Measurements from ENCODE around the gene TBC1D1.

The TBC1D1 gene

DNA sequence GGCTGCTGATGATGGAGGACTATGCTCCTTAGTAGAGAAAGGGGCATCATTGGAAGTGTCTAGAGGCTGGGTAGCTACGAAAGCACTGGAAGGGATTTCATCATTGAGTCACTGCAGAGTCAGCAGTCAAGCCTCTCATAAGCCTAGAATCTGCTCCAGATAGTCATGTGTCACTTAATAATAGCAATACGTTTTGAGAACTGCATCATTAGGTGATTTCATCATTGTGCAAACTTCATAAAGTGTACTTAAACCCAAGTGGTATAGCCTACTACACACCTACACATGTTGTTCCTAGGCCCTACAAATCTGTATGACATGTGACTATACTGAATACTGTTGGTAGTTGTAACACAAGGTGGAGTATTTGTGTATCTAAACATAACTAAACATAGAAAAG, 234.9 kb downstream of the TBC1D1 start:
- DNase-seq (ENCODE audit: low read depth), result no peak

- DNase-seq (ENCODE audit: low read depth), result peak; percentile 72
Observed at GRCh38 chr4:38128478-38129459, 237.9 kb downstream of the TBC1D1 start.

DNA sequence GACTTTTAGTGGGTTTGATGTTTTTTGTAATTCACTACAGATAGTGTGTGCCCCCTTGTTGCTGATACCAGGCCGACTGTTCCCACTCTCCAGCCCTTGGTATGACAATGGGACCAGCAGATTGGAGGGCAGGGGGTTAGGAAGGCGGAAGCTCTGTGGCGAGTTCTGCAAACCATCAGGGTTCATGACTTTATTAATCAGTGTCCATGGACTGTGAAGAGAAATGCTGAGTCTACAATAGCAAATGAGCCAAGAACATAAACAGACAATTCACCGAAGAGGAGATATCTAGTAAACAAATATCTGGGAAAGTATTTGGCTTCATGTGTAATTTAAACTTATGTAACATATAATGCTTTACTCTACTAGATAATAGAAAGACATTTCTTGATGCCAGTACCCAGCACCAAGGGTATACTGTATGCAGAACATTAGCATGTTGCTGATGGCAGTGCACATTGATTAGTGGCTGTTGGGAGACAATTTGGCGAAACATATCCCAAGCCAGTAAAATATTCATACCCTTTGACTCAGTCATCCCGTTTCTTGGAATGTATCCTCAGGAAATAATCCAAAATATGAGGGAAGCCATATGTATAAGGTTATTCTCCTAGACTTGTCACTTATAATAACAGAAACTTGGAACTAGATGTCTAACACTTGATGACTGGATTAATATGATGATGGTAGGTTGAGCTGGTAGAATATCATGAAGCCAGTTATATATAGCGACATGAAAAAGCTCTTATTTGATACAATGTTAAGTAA, 238.8 kb downstream of the TBC1D1 start:
- DNase-seq (ENCODE audit: low read depth), result no peak

DNA sequence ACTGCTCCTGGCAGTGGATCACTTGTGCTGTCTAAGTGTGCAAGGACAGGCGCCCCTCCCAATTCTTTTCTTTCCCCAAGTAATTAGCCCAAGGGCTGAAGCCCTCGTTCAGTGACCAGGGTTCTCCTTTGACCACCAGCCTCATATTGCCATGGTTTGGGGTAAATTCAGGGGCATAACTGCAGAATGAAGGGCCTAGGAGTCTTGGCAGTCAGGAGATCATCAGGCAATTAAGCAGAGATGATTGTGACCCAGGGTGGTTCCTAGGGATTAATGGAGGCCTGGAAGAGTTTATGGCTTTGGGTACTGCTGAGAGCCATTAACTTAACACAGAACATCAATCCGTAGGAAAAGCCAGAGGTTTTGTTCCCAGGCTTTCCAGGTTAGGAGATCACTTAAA, 240.0 kb downstream of the TBC1D1 start:
- DNase-seq (ENCODE audit: low read depth), result no peak

- DNase-seq (ENCODE audit: low read depth), result peak; percentile 77
Observed at GRCh38 chr4:38131371-38132091, 240.6 kb downstream of the TBC1D1 start.

DNA sequence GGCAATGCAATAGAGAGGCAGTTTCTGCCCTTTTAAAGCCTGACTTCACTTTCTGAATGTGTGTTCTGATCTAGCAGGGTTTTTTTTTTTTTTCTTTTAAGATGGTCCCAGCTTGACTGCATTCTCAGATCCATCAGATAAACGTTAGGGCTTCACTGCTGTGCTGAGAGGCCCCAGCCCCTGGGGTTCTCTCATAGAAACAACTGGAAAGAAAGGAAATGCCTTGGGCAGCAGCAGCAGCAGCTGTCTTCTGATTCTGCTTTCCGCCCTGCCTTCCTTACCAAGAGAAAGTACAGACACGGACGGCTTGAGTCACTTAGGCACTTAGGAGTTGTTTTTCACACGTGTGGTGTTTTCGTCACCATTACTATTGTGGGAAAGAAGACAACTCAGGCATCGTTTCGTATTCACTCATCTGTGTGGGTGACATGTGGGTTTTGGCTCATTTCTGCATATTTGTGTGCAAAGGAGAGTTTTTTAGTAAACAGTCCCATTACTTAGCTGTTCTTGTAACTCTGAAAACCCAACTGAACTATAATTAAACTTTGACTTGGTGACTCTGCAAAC, 241.3 kb downstream of the TBC1D1 start:
- DNase-seq (ENCODE audit: low read depth), result peak; percentile 78

DNA sequence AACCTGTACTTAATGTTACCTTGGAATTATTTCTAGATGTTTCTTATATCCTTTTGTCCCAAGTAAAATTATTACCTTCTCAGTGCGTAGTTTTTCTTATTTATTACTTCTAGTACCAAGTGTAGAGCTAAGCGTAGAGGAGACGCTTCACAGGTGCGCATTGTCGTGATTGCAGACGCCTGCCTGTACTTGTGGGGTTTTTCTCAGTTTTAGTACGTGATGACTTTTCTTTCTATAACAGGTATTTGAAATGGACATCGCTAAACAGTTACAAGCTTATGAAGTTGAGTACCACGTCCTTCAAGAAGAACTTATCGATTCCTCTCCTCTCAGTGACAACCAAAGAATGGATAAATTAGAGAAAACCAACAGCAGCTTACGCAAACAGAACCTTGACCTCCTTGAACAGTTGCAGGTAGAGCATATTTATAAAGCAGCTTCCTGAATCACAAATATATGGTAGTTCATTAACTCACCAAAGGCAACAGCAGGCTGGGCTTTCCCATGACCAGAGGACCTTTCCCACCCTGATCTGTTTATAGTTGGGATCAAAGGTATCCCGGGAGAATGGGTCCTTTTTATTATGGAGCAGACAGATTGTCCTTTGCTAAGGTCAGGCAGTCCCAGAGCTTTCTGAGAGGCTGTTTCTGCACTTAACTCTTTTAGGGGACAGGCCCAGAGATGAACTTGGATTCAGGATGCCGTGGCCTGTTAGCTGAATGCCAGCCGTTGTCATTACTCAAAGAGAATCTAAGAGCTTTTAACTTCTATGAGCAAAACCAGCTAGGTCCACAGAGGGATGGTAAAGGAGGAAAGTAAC, 242.2 kb downstream of the TBC1D1 start:
- DNase-seq (ENCODE audit: low read depth), result no peak

DNA sequence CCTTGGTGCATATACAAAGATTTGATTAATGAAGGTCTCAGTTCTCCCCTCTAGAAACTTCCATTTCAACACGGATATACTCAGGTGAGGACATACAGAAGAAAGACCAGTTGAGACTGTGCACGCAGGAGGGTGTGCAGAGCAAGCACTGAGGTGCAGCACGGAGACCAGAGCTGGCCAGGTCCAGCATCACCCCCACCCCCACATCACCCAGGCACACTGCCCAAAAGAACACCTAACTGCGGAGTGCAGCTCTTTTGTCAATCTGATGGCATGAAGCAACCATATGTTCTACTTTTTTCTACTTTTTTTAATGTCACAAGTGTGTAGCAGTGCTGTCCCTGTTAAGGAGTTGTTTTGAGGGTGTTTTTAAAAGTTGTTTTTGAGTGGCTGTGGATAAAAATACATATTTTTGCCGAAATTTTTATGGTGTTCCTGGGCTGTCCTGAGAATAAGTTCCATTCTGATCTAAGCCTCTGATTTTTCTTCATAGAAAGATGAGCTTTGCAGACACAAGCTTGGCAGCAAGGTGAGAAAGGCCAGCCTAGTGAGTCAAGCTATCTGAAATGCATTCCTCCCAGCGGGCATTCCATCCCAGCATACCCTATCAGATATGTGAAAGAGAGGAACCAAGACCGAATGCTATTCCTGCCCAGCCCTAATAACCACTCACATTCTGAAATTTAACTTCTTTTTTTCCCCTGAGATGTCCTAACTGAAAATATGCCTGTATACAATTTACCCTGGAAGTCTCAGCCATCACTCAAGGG, 243.0 kb downstream of the TBC1D1 start:
- DNase-seq (ENCODE audit: low read depth), result no peak

- no peak for DNase-seq (ENCODE audit: low read depth)
Observed at GRCh38 chr4:38135201-38135600, 244.3 kb downstream of the TBC1D1 start.

- DNase-seq (ENCODE audit: low read depth), result no peak
Observed at GRCh38 chr4:38136604-38137003, 245.7 kb downstream of the TBC1D1 start.

DNA sequence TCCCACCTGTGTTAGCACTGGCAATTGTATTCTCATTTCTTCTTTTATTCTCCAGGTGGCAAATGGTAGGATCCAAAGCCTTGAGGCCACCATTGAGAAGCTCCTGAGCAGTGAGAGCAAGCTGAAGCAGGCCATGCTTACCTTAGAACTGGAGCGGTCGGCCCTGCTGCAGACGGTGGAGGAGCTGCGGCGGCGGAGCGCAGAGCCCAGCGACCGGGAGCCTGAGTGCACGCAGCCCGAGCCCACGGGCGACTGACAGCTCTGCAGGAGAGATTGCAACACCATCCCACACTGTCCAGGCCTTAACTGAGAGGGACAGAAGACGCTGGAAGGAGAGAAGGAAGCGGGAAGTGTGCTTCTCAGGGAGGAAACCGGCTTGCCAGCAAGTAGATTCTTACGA, 246.2 kb downstream of the TBC1D1 start:
- DNase-seq (ENCODE audit: low read depth), result no peak

DNA sequence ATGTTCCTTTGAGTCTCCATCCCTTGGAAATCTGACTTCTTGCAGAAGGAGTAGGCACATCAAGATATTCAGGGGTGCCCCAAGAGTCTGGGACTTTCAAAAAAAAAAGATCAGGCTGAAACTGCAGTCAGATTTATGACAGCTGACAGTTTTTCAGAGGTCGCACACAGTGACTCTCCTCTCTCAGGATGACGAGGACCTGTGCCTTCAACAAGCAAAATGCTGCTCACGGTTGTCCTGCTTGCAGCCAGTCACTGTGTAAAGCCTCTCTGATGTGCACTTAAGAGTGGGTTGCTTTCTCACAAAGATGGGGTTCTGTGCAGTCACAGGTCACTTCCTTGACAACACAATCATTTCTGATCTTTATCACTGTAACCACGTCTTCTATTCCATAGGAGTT, 247.5 kb downstream of the TBC1D1 start:
- no peak for DNase-seq (ENCODE audit: low read depth)

DNA sequence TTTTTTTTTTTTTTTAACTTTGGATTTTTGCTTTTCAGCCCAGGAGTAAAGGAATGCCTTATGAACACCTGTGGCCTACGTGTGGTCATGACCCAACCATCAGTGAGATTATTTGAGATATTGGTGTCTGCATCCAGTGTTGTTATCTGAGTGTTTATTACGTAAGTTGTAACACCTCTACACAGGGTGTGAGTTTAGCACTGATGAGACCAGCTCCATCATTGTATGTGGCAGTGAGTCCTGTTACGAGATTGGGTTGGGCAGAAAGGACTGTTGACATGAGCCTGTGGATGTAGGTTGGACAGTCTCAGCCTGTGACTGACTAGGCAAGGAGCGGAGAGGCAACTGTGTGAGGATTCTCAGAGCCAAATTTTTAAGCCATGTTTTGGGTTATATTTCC, 248.3 kb downstream of the TBC1D1 start:
- no peak for DNase-seq (ENCODE audit: low read depth)

GRCh38 chr4:38140643-38141203, 249.8 kb downstream of the TBC1D1 start:
- DNase-seq (ENCODE audit: low read depth), result no peak

DNA sequence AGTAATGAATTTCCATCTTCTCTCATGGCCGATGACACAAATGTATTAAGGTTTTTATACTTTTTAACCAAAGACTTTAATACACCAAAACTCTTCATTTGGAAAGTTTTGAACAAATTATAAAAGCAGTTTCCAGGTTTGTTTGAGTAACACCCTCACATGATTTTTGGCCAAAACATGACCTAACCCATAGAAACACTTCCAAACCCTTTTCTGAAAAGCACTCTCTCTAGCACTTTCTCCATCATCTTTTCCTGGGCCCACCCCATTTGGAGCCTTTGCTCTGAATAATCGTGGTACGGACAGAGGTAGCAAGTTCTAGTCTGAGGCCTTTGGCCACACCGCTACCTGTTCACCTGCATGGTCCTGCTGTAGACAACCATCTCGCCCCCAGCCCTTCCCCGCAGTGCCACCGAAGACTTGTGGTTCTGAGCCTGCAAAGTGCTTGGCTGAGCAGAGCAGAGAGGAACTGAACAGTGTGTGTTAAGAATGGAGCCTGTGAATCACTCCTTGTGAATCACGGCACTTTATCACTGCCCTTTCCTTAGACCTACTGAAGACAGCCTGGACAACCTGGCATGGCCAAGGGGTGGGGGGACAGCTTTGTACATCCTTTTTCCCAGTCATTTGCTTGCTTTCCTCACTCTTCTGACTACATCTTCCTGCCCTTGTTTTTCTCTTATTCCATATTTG, 251.1 kb downstream of the TBC1D1 start:
- no peak for DNase-seq (ENCODE audit: low read depth)

- no peak for DNase-seq (ENCODE audit: low read depth)
Observed at GRCh38 chr4:38144031-38144430, 253.1 kb downstream of the TBC1D1 start.

DNA sequence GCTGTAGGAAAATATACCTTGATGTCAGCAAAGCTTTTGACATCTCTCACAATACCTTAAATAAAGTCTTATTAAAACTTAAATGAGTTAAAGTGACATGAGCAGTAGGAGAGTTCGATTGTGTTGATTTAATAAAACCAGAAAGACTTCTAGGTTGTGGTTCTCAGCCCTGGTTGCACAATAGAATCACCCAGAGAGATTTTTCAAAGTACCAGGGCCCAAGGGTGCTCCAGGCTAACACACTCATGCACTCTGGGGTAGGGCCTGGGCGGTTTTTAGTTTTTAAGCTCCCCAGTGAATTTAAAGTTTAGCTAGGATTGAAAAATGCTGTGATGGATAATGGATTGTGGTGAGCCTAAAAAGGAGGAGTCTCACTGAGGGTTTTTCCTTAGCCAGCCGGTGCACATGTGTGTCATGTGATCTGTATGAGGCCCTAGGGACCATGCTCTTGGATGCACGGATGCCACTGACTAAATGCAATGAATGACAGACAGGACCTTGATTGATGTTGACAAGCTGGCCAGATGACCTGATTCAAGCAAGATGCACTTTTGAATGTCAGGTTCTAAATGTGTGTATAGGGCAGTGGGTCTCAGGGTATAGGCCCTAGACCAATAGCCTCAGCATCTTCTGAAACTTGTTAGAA, 254.3 kb downstream of the TBC1D1 start:
- no peak for DNase-seq (ENCODE audit: low read depth)

- DNase-seq (ENCODE audit: low read depth), result no peak
Observed at GRCh38 chr4:38145741-38146140, 254.9 kb downstream of the TBC1D1 start.

- DNase-seq (ENCODE audit: low read depth), result no peak
Observed at GRCh38 chr4:38146383-38146782, 255.5 kb downstream of the TBC1D1 start.
